Measurements from ENCODE around the gene MYEOV.

Gene MYEOV

DNA sequence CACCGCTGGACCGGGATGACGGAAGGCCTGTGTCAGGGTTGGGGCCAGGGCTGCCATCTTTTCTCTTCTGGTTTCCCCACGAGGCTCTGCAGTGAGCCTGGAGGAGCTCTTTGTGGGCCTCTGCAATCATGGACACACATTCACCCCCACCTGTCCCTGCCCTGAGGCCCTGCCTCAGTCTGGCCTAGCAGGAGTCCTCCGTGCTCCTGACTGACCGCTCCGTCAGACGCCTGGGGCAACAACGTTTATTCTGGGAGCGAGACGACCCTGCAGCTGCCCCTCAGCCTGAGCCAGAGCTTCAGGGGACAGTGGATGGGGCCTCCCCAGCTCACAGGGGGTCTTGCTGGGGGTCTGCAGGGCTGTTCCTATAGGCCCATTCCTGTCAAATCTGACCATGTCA is 8.2 kb upstream of the MYEOV start:
- DNase-seq (ENCODE audit: insufficient read length, low spot score): no peak
- FAIRE-seq: no peak

GRCh38 chr11:69286374-69287371 is 7.3 kb upstream of the MYEOV start:
- FAIRE-seq: no peak
- no peak for DNase-seq (ENCODE audit: insufficient read length, low spot score)

- FAIRE-seq: no peak
- no peak for DNase-seq (ENCODE audit: insufficient read length, low spot score)
Measured at GRCh38 chr11:69287968-69288882, 5.7 kb upstream of the MYEOV start.

DNA sequence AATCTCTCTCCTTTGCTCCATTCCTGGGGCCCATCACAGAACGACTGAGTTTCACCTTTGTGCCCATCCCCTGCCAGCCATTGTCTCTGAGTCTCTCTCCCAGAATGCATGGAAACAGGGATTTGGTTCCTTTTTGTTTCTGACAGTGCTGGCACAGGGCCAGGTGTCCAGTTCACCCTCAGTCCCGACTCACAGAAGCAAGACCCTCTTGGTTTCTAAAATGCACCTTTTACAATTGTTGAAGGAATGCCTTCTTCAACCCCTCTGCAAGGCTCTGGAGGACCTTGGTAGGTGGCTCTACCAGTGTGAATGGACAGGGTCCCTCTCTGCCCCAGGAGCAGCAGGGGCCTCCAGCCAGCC is 5.1 kb upstream of the MYEOV start:
- no peak for FAIRE-seq

DNA sequence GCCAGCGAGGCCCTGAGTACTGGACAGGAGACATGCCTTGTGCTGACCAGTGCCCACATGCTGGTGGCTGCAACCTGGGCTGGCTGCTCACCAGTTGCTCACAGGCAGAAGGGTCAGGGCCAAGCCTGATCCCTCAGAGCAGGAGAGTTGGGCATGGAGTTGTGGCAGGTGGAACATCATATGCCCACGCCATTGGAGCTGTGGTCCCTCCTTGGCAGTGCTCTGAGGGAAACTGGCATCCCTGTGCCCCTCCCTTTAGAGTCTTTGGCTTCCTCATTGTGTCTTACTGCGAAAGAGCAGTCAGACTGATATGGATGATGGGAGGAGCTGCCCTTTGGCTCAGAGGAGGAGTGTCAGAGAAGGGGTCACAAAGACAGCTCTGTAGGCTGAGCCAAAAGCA is 3.1 kb upstream of the MYEOV start:
- DNase-seq (ENCODE audit: insufficient read length, low spot score) (no peak), FAIRE-seq (no peak)

More for the DNA sequence above, 5.1 kb upstream of the MYEOV start:
- no peak for DNase-seq (ENCODE audit: insufficient read length, low spot score)

DNA sequence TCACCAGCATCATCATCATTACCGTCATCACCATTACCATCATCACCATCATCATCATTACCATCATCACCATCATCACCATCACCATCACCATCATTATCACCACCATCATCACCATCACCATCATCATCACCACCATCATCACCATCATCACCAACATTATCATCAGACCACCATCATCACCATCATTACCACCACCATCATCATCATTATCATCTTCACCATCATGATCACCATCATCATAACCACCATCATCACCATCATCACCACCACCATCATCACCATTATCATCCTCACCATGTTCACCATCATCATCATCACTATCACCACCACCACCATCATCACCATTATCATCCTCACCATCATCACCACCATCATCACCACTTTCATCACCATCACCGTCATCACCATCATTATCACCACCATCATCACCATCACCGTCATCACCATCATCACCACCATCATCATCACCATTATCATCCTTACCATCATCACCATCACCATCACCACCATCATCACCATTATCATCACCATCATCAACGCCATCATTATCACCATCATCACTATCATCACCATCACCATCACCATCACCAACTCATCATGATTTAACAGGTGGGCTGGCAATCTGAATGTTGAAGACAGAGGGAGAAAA is 2.4 kb upstream of the MYEOV start:
- FAIRE-seq: peak; percentile 99
- DNase-seq (ENCODE audit: insufficient read length, low spot score): no peak

- FAIRE-seq: no peak
- DNase-seq (ENCODE audit: insufficient read length, low spot score): no peak
Measured at GRCh38 chr11:69292221-69292648, 1.7 kb upstream of the MYEOV start.

DNA sequence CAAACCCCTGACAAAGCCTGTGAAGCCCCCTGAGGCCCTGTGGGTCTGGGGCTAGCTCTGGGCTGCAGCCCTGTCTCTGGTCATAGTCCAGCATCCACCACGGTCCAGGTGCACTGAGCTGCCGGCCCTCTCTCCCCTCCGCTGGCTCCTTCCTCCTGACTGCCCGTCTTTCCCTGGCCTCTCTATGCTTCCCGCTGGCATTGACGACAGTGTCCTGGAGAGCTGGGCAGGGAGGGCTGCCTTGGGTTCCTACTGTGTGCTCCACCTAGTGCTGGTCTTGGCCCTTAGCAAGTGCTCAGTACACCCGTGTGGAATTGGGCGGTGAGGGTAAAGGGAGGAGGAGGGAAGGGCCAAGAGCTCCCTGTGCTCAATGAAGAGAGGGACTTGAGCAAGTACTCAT is 868 bp upstream of the MYEOV start:
- FAIRE-seq (no peak), DNase-seq (ENCODE audit: insufficient read length, low spot score) (no peak)

DNA sequence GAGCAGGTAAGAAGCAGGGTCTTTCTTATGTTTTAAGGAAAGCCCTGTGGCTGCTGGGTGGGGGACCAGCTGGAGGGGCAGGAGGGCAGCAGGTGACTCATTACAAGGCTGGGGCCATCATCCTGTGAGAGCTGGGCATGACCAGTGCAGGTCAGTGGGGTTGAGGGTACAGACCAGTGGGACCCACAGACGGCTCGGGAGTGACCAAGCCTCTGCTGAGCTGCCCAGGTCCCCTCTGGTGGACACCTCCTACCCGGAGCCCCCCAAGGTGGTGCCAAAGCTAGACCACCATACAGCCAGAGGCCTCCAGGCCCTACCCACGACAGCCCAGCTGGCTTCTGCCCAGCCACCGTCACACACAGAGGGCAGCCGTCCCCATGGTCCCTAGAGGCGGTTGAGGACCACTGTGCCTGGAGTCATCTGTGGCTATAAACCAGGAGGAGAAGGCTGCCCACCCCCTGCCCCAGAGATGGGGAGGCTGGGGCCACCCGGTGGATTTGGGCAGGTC is 670 bp downstream of the MYEOV start:
- no peak for FAIRE-seq

DNA sequence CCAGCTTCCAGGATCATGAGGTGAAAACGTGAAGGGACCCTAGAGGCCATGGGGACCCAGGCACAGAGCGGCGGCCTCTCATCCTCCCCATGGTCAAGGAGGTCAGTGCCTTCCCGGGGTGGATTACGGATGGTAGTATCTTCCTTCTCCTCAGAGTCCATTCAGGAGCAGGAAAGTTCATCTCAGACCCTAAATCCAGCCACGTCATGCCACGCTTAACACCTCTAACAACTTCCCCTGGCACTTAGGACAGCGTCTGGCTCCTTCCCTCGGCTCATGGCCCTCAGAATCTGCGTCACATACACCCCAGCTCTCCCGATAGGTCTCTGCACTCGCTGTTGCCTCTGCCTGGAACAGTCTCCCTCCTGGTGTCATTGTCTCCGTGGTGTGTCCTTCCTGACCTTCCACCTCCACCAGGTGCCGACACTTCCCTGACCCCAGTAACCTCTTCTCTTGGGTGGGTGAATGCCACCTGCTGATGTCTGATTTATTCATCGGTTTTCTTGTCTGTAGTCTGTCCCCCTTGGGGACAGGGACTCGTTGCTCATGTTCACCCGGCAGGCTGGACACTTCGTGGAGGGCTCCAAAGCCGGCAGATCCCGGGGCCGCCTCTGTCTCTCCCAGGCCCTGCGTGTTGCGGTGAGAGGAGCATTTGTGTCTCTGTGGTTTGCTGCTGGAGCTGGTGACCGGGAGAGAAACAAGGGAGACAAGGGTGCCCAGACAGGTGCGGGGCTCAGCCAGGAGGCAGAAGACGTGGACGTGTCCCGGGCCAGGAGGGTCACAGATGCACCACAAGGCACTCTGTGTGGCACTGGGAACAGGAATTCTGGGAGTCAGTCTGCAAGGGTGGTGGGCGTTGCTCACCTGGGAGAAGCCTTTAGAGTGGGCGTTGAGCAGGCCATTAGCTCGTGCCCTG is 1.4 kb downstream of the MYEOV start:
- FAIRE-seq (no peak), DNase-seq (ENCODE audit: insufficient read length, low spot score) (no peak)

More for the DNA sequence above, 670 bp downstream of the MYEOV start:
- DNase-seq (ENCODE audit: insufficient read length, low spot score): no peak

GRCh38 chr11:69295995-69296889 is 2.3 kb downstream of the MYEOV start:
- FAIRE-seq (no peak), DNase-seq (ENCODE audit: insufficient read length, low spot score) (no peak)

DNA sequence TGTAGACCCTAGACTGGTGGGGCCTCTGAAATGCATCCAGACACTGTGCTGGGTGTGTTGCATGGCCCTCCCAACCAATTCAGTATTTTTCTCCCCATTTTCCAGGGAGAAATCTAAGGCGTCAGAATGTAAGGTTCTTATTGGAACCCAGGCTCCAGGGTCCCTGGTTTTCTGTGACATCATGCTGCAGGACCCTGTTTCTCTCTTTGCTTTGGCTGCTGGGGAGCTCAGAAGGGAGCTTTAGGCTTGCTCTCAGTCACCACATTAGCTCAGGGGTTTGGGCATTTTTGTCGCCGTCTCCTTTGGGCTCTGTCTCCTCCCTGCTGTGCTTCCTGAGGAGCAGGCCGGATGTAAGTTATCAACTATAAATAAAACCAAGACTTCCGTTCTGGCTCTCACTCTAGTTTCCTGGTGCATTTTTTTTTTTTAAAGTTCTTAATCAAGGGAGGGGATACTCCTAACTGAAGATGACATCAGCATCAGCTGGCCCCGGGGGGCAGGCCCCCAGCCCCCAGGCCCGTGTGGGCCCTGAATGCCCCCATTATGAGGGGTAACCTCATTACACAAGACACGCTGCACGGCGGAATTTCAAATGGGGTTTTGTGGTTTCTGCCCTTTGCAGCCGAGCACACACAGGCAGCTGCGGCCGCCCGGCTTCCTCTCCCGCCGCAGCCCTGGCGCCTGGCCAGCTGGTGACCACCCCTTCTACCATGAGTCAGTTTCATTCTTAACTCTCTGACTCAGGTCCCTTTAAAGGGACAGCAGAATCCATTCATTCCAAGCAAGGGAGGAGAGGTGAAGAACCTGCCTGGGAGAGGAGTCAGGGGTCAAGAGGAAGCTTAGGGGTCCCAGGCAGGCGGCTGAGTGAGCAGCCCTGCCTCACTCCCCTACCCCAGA is 3.2 kb downstream of the MYEOV start:
- DNase-seq (ENCODE audit: insufficient read length, low spot score): peak; percentile 97
- peak; percentile 46 for FAIRE-seq

GRCh38 chr11:69297787-69298266 is 3.9 kb downstream of the MYEOV start:
- no peak for FAIRE-seq
- DNase-seq (ENCODE audit: insufficient read length, low spot score): no peak

DNA sequence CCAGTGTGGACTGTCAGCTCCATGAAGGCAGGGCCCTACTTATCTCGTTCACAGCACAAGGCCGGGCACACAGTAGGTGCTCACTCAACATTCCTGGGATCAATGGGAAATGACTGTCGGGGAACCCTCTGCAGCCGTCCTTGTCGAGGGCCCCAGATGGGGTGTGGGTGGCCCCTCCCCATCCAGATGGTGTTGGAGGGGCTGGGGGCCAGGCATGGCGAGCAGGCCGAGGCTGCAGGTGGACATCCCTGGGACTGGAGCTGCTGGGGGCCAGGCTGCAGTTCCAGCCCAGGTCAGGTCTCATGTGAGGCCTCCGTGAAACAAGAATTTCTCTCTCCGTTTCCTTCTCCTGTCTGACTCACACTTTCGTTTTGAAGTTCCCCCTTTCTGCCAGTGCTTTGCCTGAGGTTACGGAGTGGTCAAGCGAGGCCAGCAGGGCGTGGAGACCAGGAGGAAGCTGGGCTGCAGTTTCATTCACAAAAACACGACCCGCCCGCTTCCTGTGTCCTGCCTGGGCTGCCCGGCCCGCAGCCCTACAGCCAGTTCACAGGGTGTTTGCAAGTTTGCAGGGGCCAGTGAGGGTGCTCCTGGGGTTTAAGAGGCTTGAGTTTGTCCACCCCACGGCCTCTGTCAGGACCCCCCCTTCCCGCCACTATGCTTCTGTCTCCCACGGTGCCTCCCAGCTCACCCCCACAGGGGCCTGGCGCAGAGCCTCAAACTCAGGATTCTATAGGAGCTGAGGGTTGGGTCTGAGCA is 4.5 kb downstream of the MYEOV start:
- peak; percentile 42 for FAIRE-seq
- peak; percentile 86 for DNase-seq (ENCODE audit: insufficient read length, low spot score)

- FAIRE-seq (no peak), DNase-seq (ENCODE audit: insufficient read length, low spot score) (no peak)
Measured at GRCh38 chr11:69299023-69299461, 5.1 kb downstream of the MYEOV start.

GRCh38 chr11:69299572-69299971 is 5.6 kb downstream of the MYEOV start:
- FAIRE-seq (no peak), DNase-seq (ENCODE audit: insufficient read length, low spot score) (no peak)

Measured in HTR-8/SVneo (cell line).